HG03460 (cell line): Measurements from ENCODE around the gene ZNF532.
A peak's percentile ranks its signal among the peaks of the same experiment; 100 is the strongest.
"Not testable (repeated sequence)": the region's sequence is repeated elsewhere in the genome, so short reads cannot be mapped to it uniquely, and the experiment has no call there.

Source experiments
- ATAC-seq: cut with Tn5 transposase; IDR thresholded peaks from one replicate; pipeline ENCODE4 v1.9.1; 2021; ENCODE audit not compliant: unreplicated experiment

ZNF532 gene

GRCh38 chr18:58998401-58999203 lies 133.9 kb downstream of the ZNF532 start:
- ATAC-seq, result peak; percentile 54

DNA sequence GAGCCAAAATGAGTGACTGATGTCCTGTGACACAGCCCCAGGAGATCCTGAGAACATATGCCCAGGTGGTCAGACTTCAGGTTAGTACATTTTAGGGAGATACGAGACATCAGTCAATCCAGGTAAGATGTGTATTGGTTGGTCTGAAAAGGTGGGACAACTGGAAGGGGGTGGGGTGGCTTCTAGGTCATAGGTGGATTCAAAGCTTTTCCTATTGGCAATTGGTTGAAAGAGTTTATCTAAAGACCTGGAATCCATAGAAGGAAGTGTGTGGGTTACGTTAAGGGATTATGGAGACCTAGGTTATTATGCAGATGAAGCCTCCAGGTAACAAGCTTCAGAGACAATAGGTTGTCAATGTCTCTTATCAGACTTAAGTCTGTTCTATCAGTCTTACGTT lies 136.5 kb downstream of the ZNF532 start:
- ATAC-seq, result no peak

DNA sequence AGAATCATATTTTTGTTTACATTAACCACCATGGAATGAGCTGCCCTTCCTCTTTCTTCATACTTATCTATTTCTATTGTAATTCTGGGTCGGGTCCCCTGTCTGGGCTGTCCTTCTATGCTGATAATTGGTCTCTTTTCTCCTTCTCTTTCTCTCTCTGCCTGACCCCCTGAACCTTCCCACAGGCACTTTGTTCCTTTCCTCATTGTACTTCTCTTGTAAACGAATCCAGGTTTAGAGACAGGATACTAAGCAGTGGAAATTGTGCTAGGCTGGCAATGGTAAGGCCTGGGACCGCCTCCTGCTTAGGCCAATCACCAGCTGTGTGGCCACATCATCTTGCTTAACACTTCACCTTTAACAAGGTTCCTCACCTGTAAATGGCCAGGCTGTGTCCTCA lies 137.0 kb downstream of the ZNF532 start:
- ATAC-seq, result no peak

DNA sequence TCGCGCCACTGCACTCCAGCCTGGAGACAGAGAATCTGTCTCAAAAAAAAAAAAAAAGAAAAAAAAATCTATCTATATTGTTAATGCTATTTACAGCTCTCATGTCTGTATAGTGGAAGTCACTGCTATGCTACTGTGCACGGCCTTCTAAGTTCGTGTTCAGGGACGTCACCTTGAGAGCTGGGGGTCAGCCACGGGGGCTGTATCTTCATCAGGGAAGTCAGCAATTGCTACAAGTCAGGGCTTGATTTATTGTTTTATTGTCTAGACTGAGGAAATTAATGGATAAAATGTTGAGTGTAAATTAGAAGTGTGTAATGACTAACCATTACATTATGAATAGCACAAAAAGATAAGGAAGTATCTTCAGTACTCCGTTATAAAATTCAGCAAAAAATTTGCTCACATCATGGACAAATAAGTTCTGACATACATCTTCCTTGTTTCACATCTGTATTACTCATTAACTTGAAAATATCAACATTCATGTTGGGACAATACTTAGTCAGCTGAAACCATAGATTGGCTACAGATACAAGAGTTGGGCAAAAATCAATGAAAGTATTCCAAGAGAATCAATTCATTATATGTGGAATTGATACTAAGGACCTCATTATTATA lies 138.4 kb downstream of the ZNF532 start:
- ATAC-seq, result no peak

GRCh38 chr18:59005262-59005661 lies 140.6 kb downstream of the ZNF532 start:
- no peak for ATAC-seq

DNA sequence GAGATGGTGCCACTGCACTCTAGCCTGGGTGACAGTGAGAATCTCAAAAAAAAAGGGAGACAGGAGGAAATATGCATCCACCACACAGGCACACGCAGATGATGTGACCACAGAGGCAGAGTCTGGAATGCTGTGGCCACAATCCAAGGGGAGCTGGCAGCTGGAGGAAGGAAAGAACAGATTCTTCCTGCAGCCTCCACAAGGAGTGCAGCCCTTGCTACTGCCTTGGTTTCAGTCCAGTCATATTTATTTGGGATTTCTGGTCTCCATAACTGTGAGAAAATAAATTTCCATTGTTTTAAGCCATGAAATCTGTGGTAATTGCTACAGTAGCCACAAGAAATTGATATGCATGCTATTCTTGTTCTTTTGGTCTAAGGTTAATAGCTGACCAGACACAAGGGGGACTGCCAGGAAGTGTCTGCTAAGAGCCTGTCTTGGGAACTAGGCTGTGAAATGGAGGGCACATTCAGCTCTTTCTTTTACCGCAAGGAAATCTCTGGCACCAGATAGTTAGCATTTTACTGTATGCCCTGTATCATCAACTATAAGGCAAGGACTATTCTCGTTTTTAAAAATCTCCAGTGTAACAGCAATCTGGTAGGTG lies 141.9 kb downstream of the ZNF532 start:
- ATAC-seq, result no peak

GRCh38 chr18:59008302-59008974 lies 143.8 kb downstream of the ZNF532 start:
- no peak for ATAC-seq

DNA sequence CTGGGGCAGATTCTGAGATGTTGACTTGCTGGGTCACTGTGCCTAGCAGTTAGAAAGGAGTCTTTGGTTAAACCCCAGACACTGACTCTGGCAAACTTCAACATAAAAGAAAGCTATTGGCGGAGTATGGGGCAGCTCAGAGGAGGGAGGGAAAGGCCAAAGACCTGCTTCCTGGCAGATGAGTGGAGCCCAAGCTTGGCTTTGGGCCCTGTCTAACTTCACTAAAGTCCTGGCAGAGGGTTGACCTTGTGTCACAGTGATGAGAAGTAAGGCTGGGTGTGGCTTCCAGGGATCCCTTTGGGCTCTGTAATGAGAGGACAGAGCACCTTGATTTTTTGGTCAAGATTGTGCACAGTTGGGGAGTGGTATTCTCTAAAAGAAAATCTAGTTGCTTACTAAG lies 145.2 kb downstream of the ZNF532 start:
- no peak for ATAC-seq

DNA sequence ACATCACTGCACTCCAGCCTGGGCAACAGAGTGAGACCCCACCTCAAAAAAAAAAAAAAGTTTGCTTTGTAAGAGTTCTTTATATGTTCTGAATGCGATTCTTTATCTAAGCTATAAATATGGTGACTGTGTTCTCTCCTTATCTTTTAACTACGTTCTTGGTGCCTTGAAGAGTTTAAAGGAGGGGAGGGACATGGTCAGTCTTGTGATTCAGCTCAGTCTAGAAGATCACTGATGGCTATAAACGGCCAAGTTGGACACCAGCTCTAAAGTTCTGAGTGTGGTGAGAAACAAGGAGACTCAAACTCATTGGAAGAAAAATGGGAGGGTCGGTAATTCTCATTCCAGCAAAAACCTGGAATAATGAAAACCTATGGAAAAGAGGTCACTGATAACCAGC lies 146.6 kb downstream of the ZNF532 start:
- ATAC-seq, result no peak

DNA sequence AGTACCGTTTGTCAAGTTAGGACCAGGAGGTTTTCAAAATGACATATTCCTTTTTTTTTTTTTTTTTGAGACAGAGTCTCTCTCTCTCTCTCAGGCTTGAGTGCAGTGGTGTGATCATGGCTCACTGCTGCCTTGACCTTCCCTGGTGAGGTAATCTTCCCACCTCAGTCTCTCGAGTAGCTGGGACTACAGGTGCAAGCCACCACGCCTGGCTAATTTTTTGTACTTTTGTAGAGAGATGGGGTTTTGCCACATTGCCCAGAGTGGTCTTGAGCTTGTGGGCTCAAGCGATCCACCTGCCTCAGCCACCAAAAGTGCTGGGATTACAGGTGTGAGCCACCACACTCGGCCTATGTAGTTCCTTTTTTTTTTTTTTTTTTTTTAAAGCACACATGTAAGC lies 147.1 kb downstream of the ZNF532 start:
- no peak for ATAC-seq

GRCh38 chr18:59012815-59013705 lies 148.4 kb downstream of the ZNF532 start:
- ATAC-seq, result no peak

DNA sequence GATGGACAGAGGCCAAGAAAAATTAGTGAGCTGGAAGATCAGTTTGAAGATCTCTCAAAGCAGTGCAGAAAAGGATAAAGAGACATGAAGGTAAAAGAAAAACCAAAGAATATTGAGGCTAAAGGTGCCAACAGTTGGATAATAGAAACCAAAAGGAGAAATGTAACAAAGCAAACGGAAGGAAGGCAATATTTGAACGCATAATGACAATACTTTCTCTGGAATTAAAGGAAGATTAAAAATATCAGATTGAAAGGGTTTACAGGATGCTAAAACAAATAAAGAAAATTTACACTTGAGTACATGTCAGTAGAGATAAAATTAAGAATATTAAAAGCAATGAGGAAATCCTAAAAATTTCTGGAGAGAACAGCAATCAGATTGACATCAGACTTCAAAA lies 149.1 kb downstream of the ZNF532 start:
- no peak for ATAC-seq

DNA sequence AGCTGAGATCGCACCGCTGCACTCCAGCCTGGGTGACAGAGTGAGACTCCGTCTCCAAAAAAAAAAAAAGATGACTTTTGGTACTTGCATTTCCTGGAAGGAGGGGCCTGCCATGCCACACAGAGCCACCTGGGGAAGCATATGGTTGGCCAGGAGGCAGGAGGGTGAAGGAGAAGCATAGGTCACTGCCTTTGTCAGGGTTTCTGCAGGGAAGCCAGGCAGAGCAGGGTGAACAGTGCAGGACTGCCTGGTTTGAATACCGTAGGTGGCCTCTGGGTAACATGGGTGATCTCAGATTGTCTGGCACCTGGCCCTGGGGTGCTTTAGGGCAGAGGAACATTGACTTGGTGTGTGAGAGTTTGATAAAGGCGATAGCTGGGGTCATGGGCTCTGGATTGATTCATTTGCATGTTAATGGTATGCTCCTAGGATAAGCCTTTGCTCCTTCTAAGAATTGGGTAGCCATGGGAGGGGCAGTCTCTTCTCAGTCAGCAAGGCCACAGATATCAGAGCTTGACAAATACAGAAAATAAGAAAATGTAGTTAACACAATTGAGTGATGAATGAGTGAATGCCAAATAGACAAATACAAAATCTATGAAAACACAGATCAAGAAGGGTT lies 151.0 kb downstream of the ZNF532 start:
- ATAC-seq, result no peak

DNA sequence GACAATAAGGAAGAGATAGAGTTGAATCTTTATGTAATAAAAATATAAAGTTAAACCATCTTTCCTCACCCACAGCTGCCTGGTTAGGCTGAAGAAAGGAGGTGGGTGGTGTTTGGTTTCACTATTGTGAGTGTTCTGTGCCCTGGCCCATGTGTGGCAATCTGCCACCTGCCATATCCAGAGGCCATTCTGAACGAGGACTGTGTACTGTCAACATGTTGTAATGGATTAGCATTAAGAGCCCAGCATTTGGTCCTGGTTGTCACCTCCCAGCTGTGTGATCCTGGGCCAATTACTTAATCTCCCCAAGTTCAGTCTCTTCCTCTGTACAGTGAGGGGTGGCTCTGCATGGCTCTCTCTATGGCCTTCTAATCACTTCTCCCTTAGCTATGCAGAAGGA lies 156.8 kb downstream of the ZNF532 start:
- no peak for ATAC-seq

DNA sequence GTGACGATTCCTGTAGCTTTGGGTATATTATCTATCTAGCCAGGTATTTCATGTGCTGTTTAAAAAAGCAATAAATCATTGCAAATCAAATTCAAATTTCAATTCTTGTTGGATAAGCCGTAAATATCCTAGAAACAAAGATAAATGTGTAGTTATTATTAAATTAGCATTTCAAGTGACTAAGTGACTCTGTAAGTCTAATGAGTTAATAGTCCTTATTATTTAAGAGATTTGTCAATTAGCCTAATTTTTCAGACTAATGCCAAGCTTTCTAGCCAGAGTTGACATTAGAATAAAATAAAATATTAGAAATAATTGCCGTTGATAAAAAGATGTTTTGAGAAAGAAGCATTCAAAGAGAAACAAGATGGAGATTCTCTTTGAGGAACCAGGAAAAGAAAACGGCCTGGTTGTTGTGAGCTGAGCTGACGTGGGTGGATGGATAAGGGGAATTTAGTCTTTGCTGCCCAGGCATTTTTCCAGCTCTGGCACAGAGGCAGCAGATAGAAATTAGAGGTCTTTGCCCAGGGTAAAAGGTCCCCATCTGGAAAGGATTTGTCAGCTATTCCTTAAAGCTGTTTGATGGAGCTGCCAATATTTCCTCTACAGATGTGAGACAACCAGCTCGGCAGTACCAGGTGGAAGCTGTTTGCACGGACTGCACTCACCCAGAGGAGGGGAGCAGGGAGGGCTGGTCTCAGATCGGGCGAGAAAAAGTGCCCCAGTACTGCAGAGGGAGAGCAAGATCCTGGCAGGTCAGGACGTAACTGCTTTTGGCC lies 157.7 kb downstream of the ZNF532 start:
- ATAC-seq, result no peak

DNA sequence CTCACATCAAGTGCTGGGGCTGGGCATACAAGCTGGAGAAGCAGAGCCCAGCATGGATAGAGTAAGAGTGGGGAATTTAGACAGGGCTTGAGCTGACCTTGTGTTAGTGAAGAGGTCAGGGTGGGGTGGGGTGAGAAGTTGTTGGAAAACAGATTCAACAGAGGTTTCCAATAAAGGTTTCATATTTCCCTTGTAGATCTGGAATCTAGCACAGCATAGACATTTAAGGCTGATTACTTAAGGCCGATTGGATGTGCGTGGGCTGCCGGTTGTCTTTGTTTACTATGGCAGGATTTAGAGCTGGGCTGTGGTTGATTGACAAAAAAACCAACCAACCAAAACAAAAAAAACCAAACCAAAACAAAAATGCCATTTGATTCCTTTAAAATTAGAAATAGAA lies 160.2 kb downstream of the ZNF532 start:
- no peak for ATAC-seq

DNA sequence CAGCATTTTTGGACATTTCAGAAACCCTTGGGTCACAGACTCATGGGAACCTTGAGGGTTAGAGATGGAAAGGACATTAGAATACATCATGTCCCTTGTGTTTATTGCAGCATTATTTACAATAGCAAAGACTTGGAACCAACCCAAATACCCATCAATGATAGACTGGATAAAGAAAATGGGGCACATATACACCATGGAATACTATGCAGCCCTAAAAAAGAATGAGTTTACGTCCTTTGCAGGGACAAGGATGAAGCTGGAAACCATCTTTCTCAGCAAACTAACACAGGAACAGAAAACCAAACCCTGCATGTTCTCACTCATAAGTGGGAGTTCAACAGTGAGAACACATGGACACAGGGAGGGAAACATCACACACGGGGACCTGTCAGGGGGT lies 160.9 kb downstream of the ZNF532 start:
- ATAC-seq, result not testable (repeated sequence)

GRCh38 chr18:59026364-59026763 lies 161.7 kb downstream of the ZNF532 start:
- no peak for ATAC-seq

GRCh38 chr18:59026831-59027410 lies 162.2 kb downstream of the ZNF532 start:
- ATAC-seq, result no peak
